HG03575 (cell line): ENCODE results near the gene OOSP3.
"Not testable (repeated sequence)": the region's sequence is repeated elsewhere in the genome, so short reads cannot be mapped to it uniquely, and the experiment has no call there.

ENCODE experiments used
- ATAC-seq: cut with Tn5 transposase; IDR thresholded peaks from one replicate; pipeline ENCODE4 v1.9.1; 2021; ENCODE audit not compliant: unreplicated experiment, insufficient number of reproducible peaks, low FRiP score; ENCODE audit errors: extremely low read depth

Gene OOSP3

GRCh38 chr11:59878575-59878974, at the start of gene OOSP3:
TSS of gene OOSP3 (plus strand) at chr11:59878782. CDS start at chr11:59878809, 27 bp downstream.
- ATAC-seq = no peak

GRCh38 chr11:59829358-59829757, 49.2 kb upstream of the OOSP3 start:
- ATAC-seq = no peak

- no peak for ATAC-seq
Measured at GRCh38 chr11:59833602-59834001, 45.0 kb upstream of the OOSP3 start.

GRCh38 chr11:59839615-59840014, 39.0 kb upstream of the OOSP3 start:
- no peak for ATAC-seq

- no peak for ATAC-seq
Measured at GRCh38 chr11:59841514-59841913, 37.1 kb upstream of the OOSP3 start.

- ATAC-seq = no peak
Measured at GRCh38 chr11:59842316-59842715, 36.3 kb upstream of the OOSP3 start.

- ATAC-seq = no peak
Measured at GRCh38 chr11:59845399-59845798, 33.2 kb upstream of the OOSP3 start, which contains the start of gene CBLIF. TSS of gene CBLIF (minus strand) at chr11:59845499. CDS start at chr11:59845453, 46 bp downstream.

- ATAC-seq = no peak
Measured at GRCh38 chr11:59846556-59846955, 32.0 kb upstream of the OOSP3 start.

GRCh38 chr11:59847626-59848025, 31.0 kb upstream of the OOSP3 start:
- no peak for ATAC-seq

- not testable (repeated sequence) for ATAC-seq
Measured at GRCh38 chr11:59848439-59848838, 30.1 kb upstream of the OOSP3 start.

- no peak for ATAC-seq
Measured at GRCh38 chr11:59849129-59849528, 29.5 kb upstream of the OOSP3 start.

- ATAC-seq = not testable (repeated sequence)
Measured at GRCh38 chr11:59849551-59849950, 29.0 kb upstream of the OOSP3 start.

GRCh38 chr11:59851416-59851815, 27.2 kb upstream of the OOSP3 start:
- not testable (repeated sequence) for ATAC-seq

- ATAC-seq = no peak
Measured at GRCh38 chr11:59854871-59855270, 23.7 kb upstream of the OOSP3 start.

GRCh38 chr11:59857439-59858434, 20.8 kb upstream of the OOSP3 start:
- ATAC-seq = no peak

- ATAC-seq = no peak
Measured at GRCh38 chr11:59859673-59860072, 18.9 kb upstream of the OOSP3 start.

- no peak for ATAC-seq
Measured at GRCh38 chr11:59862252-59862651, 16.3 kb upstream of the OOSP3 start.

GRCh38 chr11:59865031-59865430, 13.6 kb upstream of the OOSP3 start:
- ATAC-seq = no peak

- no peak for ATAC-seq
Measured at GRCh38 chr11:59866397-59866796, 12.2 kb upstream of the OOSP3 start, which contains the start of gene TCN1. TSS of gene TCN1 (minus strand) at chr11:59866487. CDS start at chr11:59866470, 17 bp downstream.

GRCh38 chr11:59866836-59867235, 11.7 kb upstream of the OOSP3 start:
- no peak for ATAC-seq
